NCI-H1436 (cell line): ENCODE measurements around the gene ASTN2.

Source experiments
- DNase-seq: peaks from one replicate; lab custom pipeline; 2025; lab: John Stamatoyannopoulos, UW

Gene ASTN2

GRCh38 chr9:117359910-117360309 is 54.9 kb downstream of the ASTN2 start:
- DNase-seq = no peak

GRCh38 chr9:117355542-117355941 is 59.3 kb downstream of the ASTN2 start:
- DNase-seq = no peak

GRCh38 chr9:117354997-117355396 is 59.9 kb downstream of the ASTN2 start:
- no peak for DNase-seq

GRCh38 chr9:117354244-117354847 is 60.5 kb downstream of the ASTN2 start:
- DNase-seq = no peak

GRCh38 chr9:117344892-117345660 is 69.8 kb downstream of the ASTN2 start:
- no peak for DNase-seq

GRCh38 chr9:117343427-117343826 is 71.4 kb downstream of the ASTN2 start:
- no peak for DNase-seq

- no peak for DNase-seq
These were observed 73.7 kb downstream of the ASTN2 start for GRCh38 chr9:117341151-117341550.

- DNase-seq = no peak
These were observed 74.4 kb downstream of the ASTN2 start for GRCh38 chr9:117340422-117340821.

GRCh38 chr9:117335837-117336433 is 78.9 kb downstream of the ASTN2 start:
- no peak for DNase-seq

GRCh38 chr9:117334101-117334500 is 80.8 kb downstream of the ASTN2 start:
- no peak for DNase-seq

GRCh38 chr9:117325831-117326230 is 89.0 kb downstream of the ASTN2 start:
- no peak for DNase-seq

GRCh38 chr9:117325110-117325731 is 89.6 kb downstream of the ASTN2 start:
- DNase-seq = no peak

GRCh38 chr9:117323390-117323789 is 91.5 kb downstream of the ASTN2 start:
- DNase-seq = no peak

GRCh38 chr9:117317192-117317591 is 97.7 kb downstream of the ASTN2 start:
- DNase-seq = no peak

GRCh38 chr9:117315236-117315635 is 99.6 kb downstream of the ASTN2 start:
- DNase-seq = no peak

GRCh38 chr9:117313989-117314388 is 100.9 kb downstream of the ASTN2 start:
- no peak for DNase-seq

- no peak for DNase-seq
These were observed 107.2 kb downstream of the ASTN2 start for GRCh38 chr9:117307701-117308100.

GRCh38 chr9:117306032-117306431 is 108.8 kb downstream of the ASTN2 start:
- DNase-seq = no peak

GRCh38 chr9:117305454-117305853 is 109.4 kb downstream of the ASTN2 start:
- no peak for DNase-seq

GRCh38 chr9:117304549-117304948 is 110.3 kb downstream of the ASTN2 start:
- DNase-seq = no peak

GRCh38 chr9:117303643-117304230 is 111.1 kb downstream of the ASTN2 start:
- DNase-seq = no peak

GRCh38 chr9:117302487-117302886 is 112.4 kb downstream of the ASTN2 start:
- DNase-seq = no peak
